HG02870 (cell line): ENCODE data around the gene SSMEM1.
"Not testable (repeated sequence)": the region's sequence is repeated elsewhere in the genome, so short reads cannot be mapped to it uniquely, and the experiment has no call there.

Experiments used
- ATAC-seq: cut with Tn5 transposase; IDR thresholded peaks from one replicate; pipeline ENCODE4 v1.9.1; 2021; ENCODE audit warnings: mild to moderate bottlenecking, moderate library complexity; ENCODE audit not compliant: unreplicated experiment

The SSMEM1 gene

GRCh38 chr7:130243486-130243885 lies 35.8 kb downstream of the SSMEM1 start:
- not testable (repeated sequence) for ATAC-seq

DNA sequence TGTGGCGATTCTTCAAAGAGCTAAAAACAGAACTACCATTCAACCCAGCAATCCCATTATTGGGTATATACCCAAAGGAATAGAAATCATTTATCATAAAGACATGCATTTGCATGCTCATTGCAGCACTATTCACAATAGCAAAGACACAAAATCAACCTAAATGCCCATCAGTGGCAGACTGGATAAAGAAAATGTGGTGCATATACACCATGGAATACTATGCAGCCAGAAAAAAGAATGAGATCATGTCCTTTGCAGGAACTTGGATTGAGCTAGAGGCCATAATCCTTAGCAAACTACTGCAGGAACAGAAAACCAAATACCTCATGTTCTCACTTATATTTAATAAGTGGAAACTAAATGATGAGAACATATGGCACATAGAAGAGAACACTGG lies 38.8 kb downstream of the SSMEM1 start:
- not testable (repeated sequence) for ATAC-seq

DNA sequence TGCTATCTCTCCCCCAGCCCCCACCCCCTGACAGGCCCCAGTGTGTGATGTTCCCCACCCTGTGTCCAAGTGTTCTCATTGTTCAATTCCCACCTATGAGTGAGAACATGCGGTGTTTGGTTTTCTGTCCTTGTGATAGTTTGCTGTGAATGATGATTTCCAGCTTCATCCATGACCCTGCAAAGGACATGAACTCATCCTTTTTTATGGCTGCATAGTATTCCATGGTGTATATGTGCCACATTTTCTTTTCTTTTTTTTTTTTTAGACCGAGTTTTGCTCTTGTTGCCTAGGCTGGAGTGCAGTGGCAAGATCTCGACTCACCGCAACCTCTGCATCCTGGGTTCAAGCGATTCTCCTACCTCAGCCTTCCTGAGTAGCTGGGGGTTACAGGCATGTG lies 41.2 kb downstream of the SSMEM1 start:
- ATAC-seq = not testable (repeated sequence)

GRCh38 chr7:130249626-130250025 lies 42.0 kb downstream of the SSMEM1 start:
- ATAC-seq = not testable (repeated sequence)

- no peak for ATAC-seq
Observed at GRCh38 chr7:130254555-130254954, 46.9 kb downstream of the SSMEM1 start.

- ATAC-seq = no peak
Observed at GRCh38 chr7:130256704-130257103, 49.0 kb downstream of the SSMEM1 start.

- no peak for ATAC-seq
Observed at GRCh38 chr7:130258494-130259078, 50.9 kb downstream of the SSMEM1 start.

DNA sequence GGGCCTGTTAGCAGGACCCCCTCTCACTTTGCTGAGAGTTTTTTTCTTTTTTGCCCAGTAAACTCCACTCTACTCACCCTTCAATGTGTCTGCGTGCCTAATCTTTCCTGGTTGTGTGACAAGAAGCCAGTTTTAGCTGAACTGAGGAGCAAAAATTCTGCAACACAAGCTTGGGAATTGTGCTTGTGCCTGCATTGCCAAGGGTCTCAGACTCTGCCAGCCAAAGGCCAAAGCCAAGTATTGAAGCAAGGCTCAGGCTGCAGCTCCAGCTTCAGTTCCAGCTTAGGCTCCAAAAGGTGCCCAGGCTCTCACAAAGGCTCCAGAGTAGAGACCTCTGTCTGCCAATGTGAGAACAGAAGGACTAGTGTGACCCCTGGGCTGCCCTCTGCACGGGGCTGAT lies 54.8 kb downstream of the SSMEM1 start:
- no peak for ATAC-seq

- ATAC-seq = no peak
Observed at GRCh38 chr7:130263130-130263529, 55.5 kb downstream of the SSMEM1 start.
